Karpas-422 (cell line): Measurements from ENCODE around the gene CRHR1. TPM values are rescaled to one million over a fixed set of nuclear protein-coding genes. Genes with fewer than 3 reads are reported as not detected.

Experiments
- DNase-seq: peaks from one replicate; pipeline ENCODE4 v3.0.0-alpha.2; 2015
- H2AFZ ChIP-seq: fragments of 200-600 bp; sonication (generic); 2 replicates; pipeline ENCODE4 v1.6.1; 2014; ENCODE audit warnings: antibody characterized with exemption, low read length, mixed read lengths
- H3K27ac ChIP-seq: fragments of 200-600 bp; sonication (generic); 2 replicates; pipeline ENCODE4 v1.5.1; 2014; ENCODE audit warnings: mild to moderate bottlenecking, low read length, moderate library complexity
- H3K27me3 ChIP-seq: fragments of 200-600 bp; sonication (generic); 2 replicates; pipeline ENCODE4 v1.6.1; 2014; ENCODE audit warnings: low read length, mixed read lengths
- H3K36me3 ChIP-seq: fragments of 200-600 bp; sonication (generic); 2 replicates; pipeline ENCODE4 v1.6.1; 2014; ENCODE audit warnings: low read length, mixed read lengths; ENCODE audit not compliant: insufficient read depth
- H3K4me1 ChIP-seq: fragments of 200-600 bp; sonication (generic); 2 replicates; pipeline ENCODE4 v1.6.1; 2014; ENCODE audit warnings: mild to moderate bottlenecking, low read length, mixed read lengths
- H3K4me2 ChIP-seq: fragments of 200-600 bp; sonication (generic); 2 replicates; pipeline ENCODE4 v1.6.1; 2014; ENCODE audit warnings: low read length, low read depth, mild to moderate bottlenecking; ENCODE audit not compliant: poor library complexity, severe bottlenecking
- H3K4me3 ChIP-seq: fragments of 200-600 bp; sonication (generic); 2 replicates; pipeline ENCODE4 v1.5.1; 2014; ENCODE audit warnings: mild to moderate bottlenecking, antibody characterized with exemption, low read length, mixed read lengths
- H3K79me2 ChIP-seq: fragments of 200-600 bp; sonication (generic); 2 replicates; pipeline ENCODE4 v1.6.1; 2014; ENCODE audit warnings: mild to moderate bottlenecking, low read length, mixed read lengths
- H3K9ac ChIP-seq: fragments of 200-600 bp; sonication (generic); 2 replicates; pipeline ENCODE4 v1.6.0; 2014; ENCODE audit warnings: low read length
- H3K9me2 ChIP-seq: fragments of 200-600 bp; sonication (generic), shearing (Covaris generic); replicated peaks from 2 replicates; pipeline ENCODE4 v1.6.0; 2014; ENCODE audit warnings: mild to moderate bottlenecking, low read length, moderate library complexity; ENCODE audit not compliant: insufficient read depth
- H3K9me3 ChIP-seq: fragments of 300-700, 200-600 bp; sonication (generic); 2 replicates; pipeline ENCODE4 v1.6.1; 2014; ENCODE audit warnings: low read length, mixed read lengths
- H4K20me1 ChIP-seq: fragments of 200-600 bp; sonication (generic); 2 replicates; pipeline ENCODE4 v1.6.1; 2014; ENCODE audit warnings: mild to moderate bottlenecking, antibody characterized with exemption, low read length, low read depth; ENCODE audit not compliant: insufficient read depth
- total RNA-seq: library from RNA; depleted of rRNA; stranded (reverse); fragments of >200 nt; shearing (Covaris generic); gene quantifications from 2 replicates; pipeline ENCODE4 v1.2.3, GENCODE V29; 2014; ENCODE audit warnings: low replicate concordance

The CRHR1 gene
- total RNA-seq, 1 experiment from 2014 or later: not detected

DNA sequence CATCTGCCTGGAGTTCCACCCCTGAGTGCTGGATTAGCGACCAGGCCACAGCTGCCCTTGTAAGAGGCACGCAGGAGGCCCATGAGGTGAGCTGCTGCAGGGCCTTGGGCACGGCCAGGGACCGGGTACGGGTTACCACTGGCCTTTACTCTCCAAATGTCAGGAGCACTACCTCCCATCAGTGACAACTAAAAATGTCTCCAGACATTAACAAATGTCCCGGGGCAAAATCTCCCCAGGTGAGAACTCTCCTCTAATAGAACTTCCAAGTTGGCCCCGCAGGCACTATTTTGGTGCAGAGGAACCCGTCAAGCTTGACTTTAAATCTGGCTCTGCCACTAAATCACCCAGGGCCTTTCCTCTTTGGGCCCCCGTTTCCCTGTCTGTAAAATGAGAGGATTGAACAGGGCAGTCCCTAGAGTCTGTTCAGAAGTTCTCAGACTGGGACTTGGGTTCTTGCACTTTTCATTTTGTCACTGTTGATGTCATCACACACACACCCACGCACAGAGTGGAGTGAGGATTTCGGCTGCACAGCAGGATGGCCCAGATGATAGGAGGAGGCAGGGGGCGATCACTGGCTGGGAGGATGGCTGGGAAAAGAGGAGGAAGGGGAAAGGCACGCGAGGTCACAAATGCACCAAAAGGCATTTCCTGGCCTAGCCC, 85.7 kb downstream of the CRHR1 start:
- H3K9ac ChIP-seq: no peak overlapping the region
- H2AFZ ChIP-seq: no peak overlapping the region
- H3K27ac ChIP-seq: no peak overlapping the region
- no peak overlapping the region for H3K4me2 ChIP-seq
- no peaks in the 10 kb centered on the region for H3K79me2 ChIP-seq
- H3K9me3 ChIP-seq: no peaks in the 10 kb centered on the region
- H3K9me2 ChIP-seq: no peaks in the 10 kb centered on the region
- no peak for DNase-seq
- no peaks in the 10 kb centered on the region for H3K36me3 ChIP-seq
- no peaks in the 10 kb centered on the region for H3K4me1 ChIP-seq
- H3K4me3 ChIP-seq: no peak overlapping the region
- no peaks in the 10 kb centered on the region for H4K20me1 ChIP-seq
- H3K27me3 ChIP-seq: peaks cover 4% of the 10 kb centered on the region; the same call in 1 of the 2 replicates

DNA sequence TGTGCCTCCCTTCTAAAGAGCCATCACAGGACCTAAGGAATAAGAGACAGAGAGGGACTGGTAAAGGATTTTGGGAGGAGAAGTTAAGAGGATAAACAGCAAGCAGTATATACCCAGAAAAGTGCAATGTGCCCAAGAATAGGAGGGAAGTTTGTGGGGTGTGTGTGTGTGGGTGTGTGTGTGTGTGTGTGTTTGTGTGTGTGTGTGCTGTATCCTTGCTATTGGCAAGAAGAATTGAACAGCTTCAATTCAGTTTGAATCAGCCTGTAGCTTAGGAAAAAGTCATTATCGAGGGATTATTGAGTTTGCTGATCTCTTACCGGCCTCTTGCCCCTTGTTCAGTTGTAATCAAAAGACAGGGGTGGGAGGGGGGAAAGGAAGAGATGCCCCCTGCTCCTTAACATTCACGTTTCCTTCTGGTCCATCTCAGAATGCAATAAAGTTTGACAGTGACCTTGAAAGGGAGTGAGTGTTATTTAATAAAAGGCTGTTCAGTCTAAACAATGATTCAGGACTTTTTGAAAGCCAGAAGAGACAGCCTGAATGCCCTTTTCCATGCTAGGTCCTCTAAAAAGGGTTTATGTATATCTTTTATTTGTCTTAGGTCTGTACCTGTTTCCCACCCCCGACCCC, 86.3 kb downstream of the CRHR1 start:
- Histone ChIP-seq H3K9me3 (no peaks in the 10 kb centered on the region), H3K79me2 (no peaks in the 10 kb centered on the region), H3K27me3 (peaks cover 4% of the 10 kb centered on the region; the same call in 1 of the 2 replicates), H4K20me1 (no peaks in the 10 kb centered on the region), H3K9me2 (no peaks in the 10 kb centered on the region), H3K4me2 (no peak overlapping the region), H3K36me3 (no peaks in the 10 kb centered on the region), H3K27ac (no peak overlapping the region), H3K4me3 (no peak overlapping the region), H2AFZ (no peak overlapping the region), H3K4me1 (no peaks in the 10 kb centered on the region), H3K9ac (no peak overlapping the region)
- no peak for DNase-seq

DNA sequence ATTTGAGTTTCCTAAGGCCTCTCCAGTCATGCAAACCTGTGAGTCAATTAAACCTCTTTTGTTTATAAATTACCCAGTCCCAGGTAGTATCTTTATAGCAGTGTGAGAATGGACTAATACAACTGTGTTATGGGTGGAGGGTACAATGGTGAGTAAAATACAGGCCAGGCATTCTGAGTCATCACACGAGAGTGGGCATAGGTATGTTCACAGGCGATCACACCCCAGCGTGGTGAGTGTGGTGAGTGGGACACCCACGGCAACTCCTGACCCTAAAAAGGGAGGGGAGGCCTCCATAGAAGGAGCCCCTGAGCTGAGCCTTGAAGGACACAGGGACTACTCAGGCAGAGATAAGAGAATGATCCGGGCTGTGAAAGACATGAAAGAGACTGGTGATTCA, 87.6 kb downstream of the CRHR1 start:
- DNase-seq: no peak
- Histone ChIP-seq H2AFZ (no peak overlapping the region), H3K79me2 (no peaks in the 10 kb centered on the region), H3K4me3 (no peak overlapping the region), H3K27ac (no peak overlapping the region), H3K9me3 (no peaks in the 10 kb centered on the region), H3K4me2 (no peak overlapping the region), H3K27me3 (peaks cover 4% of the 10 kb centered on the region; the same call in 1 of the 2 replicates), H3K36me3 (no peaks in the 10 kb centered on the region), H3K9ac (no peak overlapping the region), H3K9me2 (no peaks in the 10 kb centered on the region), H3K4me1 (no peaks in the 10 kb centered on the region), H4K20me1 (no peaks in the 10 kb centered on the region)

- Histone ChIP-seq H3K4me2 (no peak overlapping the region), H3K9me3 (no peaks in the 10 kb centered on the region), H3K4me1 (no peaks in the 10 kb centered on the region), H3K9ac (no peak overlapping the region), H4K20me1 (no peaks in the 10 kb centered on the region), H3K36me3 (no peaks in the 10 kb centered on the region), H3K9me2 (no peaks in the 10 kb centered on the region), H3K79me2 (no peaks in the 10 kb centered on the region), H2AFZ (no peak overlapping the region), H3K27me3 (no peaks in the 10 kb centered on the region), H3K27ac (no peak overlapping the region), H3K4me3 (no peak overlapping the region)
- no peak for DNase-seq
Observed at GRCh38 chr17:45873728-45874127, 89.6 kb downstream of the CRHR1 start.

GRCh38 chr17:45874151-45874550, 90.0 kb downstream of the CRHR1 start:
- Histone ChIP-seq H2AFZ (no peak overlapping the region), H3K27ac (no peak overlapping the region), H3K79me2 (no peaks in the 10 kb centered on the region), H3K4me1 (no peaks in the 10 kb centered on the region), H3K9ac (no peak overlapping the region), H3K4me2 (no peak overlapping the region), H3K9me2 (no peaks in the 10 kb centered on the region), H3K27me3 (no peaks in the 10 kb centered on the region), H3K4me3 (no peak overlapping the region), H3K36me3 (no peaks in the 10 kb centered on the region), H4K20me1 (no peaks in the 10 kb centered on the region), H3K9me3 (no peaks in the 10 kb centered on the region)
- DNase-seq: no peak

GRCh38 chr17:45876539-45876938, 92.4 kb downstream of the CRHR1 start:
- no peaks in the 10 kb centered on the region for H3K79me2 ChIP-seq
- no peaks in the 10 kb centered on the region for H3K36me3 ChIP-seq
- H3K4me1 ChIP-seq: no peaks in the 10 kb centered on the region
- no peak overlapping the region for H2AFZ ChIP-seq
- DNase-seq: no peak
- no peak overlapping the region for H3K4me2 ChIP-seq
- H3K4me3 ChIP-seq: no peak overlapping the region
- H3K27me3 ChIP-seq: no peaks in the 10 kb centered on the region
- no peaks in the 10 kb centered on the region for H3K9me2 ChIP-seq
- no peak overlapping the region for H3K27ac ChIP-seq
- no peaks in the 10 kb centered on the region for H3K9me3 ChIP-seq
- no peaks in the 10 kb centered on the region for H4K20me1 ChIP-seq
- no peak overlapping the region for H3K9ac ChIP-seq

GRCh38 chr17:45877467-45877866, 93.3 kb downstream of the CRHR1 start:
- Histone ChIP-seq H3K79me2 (no peaks in the 10 kb centered on the region), H3K4me3 (no peak overlapping the region), H3K9me3 (no peaks in the 10 kb centered on the region), H3K27me3 (no peaks in the 10 kb centered on the region), H3K9ac (no peak overlapping the region), H3K36me3 (no peaks in the 10 kb centered on the region), H4K20me1 (no peaks in the 10 kb centered on the region), H3K4me1 (no peaks in the 10 kb centered on the region), H3K9me2 (no peaks in the 10 kb centered on the region), H3K27ac (no peak overlapping the region), H2AFZ (no peak overlapping the region), H3K4me2 (no peak overlapping the region)
- DNase-seq: no peak

- Histone ChIP-seq H3K79me2 (no peaks in the 10 kb centered on the region), H3K4me2 (no peak overlapping the region), H3K36me3 (no peaks in the 10 kb centered on the region), H3K9ac (no peak overlapping the region), H3K4me1 (no peaks in the 10 kb centered on the region), H3K9me2 (no peaks in the 10 kb centered on the region), H3K9me3 (no peaks in the 10 kb centered on the region), H3K4me3 (no peak overlapping the region), H3K27me3 (no peaks in the 10 kb centered on the region), H2AFZ (no peak overlapping the region), H4K20me1 (no peaks in the 10 kb centered on the region), H3K27ac (no peak overlapping the region)
- DNase-seq: no peak
Observed at GRCh38 chr17:45883063-45883462, 98.9 kb downstream of the CRHR1 start.
